Common myeloid progenitor, CD34-positive (primary cell): Measurements from ENCODE around the gene CCL16.
A peak's percentile ranks its signal among the peaks of the same experiment; 100 is the strongest.
"Not testable (repeated sequence)": the region's sequence is repeated elsewhere in the genome, so short reads cannot be mapped to it uniquely, and the experiment has no call there.

Experiments
- CTCF ChIA-PET: fragments of 350-600 bp; sonication (Branson Sonifier 250); formaldehyde crosslinking; loops from one replicate; lab custom pipeline; 2021; ENCODE audit warnings: antibody characterized with exemption; lab: Charles Lee
- POLR2A ChIA-PET: fragments of 350-600 bp; sonication (Branson Sonifier 250); formaldehyde crosslinking; loops from one replicate; lab custom pipeline; 2021; ENCODE audit warnings: antibody characterized with exemption; lab: Charles Lee
- DNase-seq, 3 donors: peaks; one replicate each; pipeline versions ENCODE4 v3.0.0 to v3.0.0-alpha.2; 2013
- H3K27ac ChIP-seq, 2 experiments: 1 replicate in 1 of 2; 2 replicates in 1 of 2; pipeline ENCODE4 v1.7.0; 2013; ENCODE audit warnings: inconsistent platforms in 2 of 2, low read length in 2 of 2, mild to moderate bottlenecking in 2 of 2, low read depth in 1 of 2, moderate library complexity in 1 of 2; ENCODE audit not compliant: severe bottlenecking in 2 of 2, insufficient read depth in 1 of 2, poor library complexity in 1 of 2
- H3K27me3 ChIP-seq, 5 experiments: replicated peaks in 2 of 5; 1 replicate in 3 of 5; 2 replicates in 2 of 5; pipeline versions ENCODE4 v1.6.1 to v1.7.0; 2013; ENCODE audit warnings: low read length in 4 of 5, mild to moderate bottlenecking in 2 of 5, moderate library complexity in 2 of 5, inconsistent platforms in 1 of 5; ENCODE audit not compliant: insufficient read depth in 5 of 5, control insufficient read depth in 4 of 5
- H3K36me3 ChIP-seq, 4 experiments: 1 replicate in 2 of 4; 2 replicates in 2 of 4; pipeline versions ENCODE4 v1.6.1 to v1.7.0; 2013; ENCODE audit warnings: low read length in 3 of 4, control low read depth in 1 of 4, mild to moderate bottlenecking in 1 of 4; ENCODE audit not compliant: control insufficient read depth in 4 of 4, insufficient read depth in 4 of 4
- H3K4me1 ChIP-seq, 4 experiments: 1 replicate in 3 of 4; 2 replicates in 1 of 4; pipeline versions ENCODE4 v1.6.1 to v1.7.1; 2013; ENCODE audit warnings: low read length in 3 of 4, mild to moderate bottlenecking in 3 of 4, control low read depth in 1 of 4, inconsistent platforms in 1 of 4, moderate library complexity in 1 of 4; ENCODE audit not compliant: control insufficient read depth in 4 of 4, insufficient read depth in 4 of 4; ENCODE audit errors: control extremely low read depth in 1 of 4
- H3K4me3 ChIP-seq, 7 experiments: 1 replicate in 4 of 7; 2 replicates in 3 of 7; pipeline versions ENCODE4 v1.5.1 to v1.7.0; 2013; ENCODE audit warnings: mild to moderate bottlenecking in 7 of 7, low read length in 6 of 7, moderate library complexity in 6 of 7, inconsistent platforms in 2 of 7, low read depth in 2 of 7, control low read depth in 1 of 7; ENCODE audit not compliant: insufficient read depth in 4 of 7, control insufficient read depth in 1 of 7; ENCODE audit errors: extremely low read depth in 1 of 7
- H3K9me3 ChIP-seq, 5 experiments: 1 replicate in 4 of 5; 2 replicates in 1 of 5; pipeline versions ENCODE4 v1.6.1 to v1.7.1; 2013; ENCODE audit warnings: low read length in 4 of 5, mild to moderate bottlenecking in 2 of 5, inconsistent platforms in 1 of 5, low read depth in 1 of 5, moderate library complexity in 1 of 5; ENCODE audit not compliant: control insufficient read depth in 4 of 5, insufficient read depth in 2 of 5; ENCODE audit errors: control extremely low read depth in 1 of 5
- WGBS: methylation state at CpG from one replicate; pipeline ENCODE4 v1.1.5; 2013; ENCODE audit not compliant: insufficient coverage; 5-methylcytosine and 5-hydroxymethylcytosine counted together

The CCL16 gene

GRCh38 chr17:36015895-36016294 lies 34.6 kb upstream of the CCL16 start:
- H3K4me1 ChIP-seq, H3K27ac ChIP-seq, H3K36me3 ChIP-seq, DNase-seq, H3K4me3 ChIP-seq, CTCF ChIA-PET, H3K9me3 ChIP-seq, H3K27me3 ChIP-seq, POLR2A ChIA-PET: not testable (repeated sequence)
- WGBS, result 100% methylated on average over 1 of the region's 4 CpGs

GRCh38 chr17:36014946-36015345 lies 33.6 kb upstream of the CCL16 start:
- no CpG with 5 or more reads among the region's 5 CpGs for WGBS
- DNase-seq, result no peak
- CTCF ChIA-PET, result interaction anchor here (1.2 kb wide), 1 partner anchor 33 kb away, joined by 5 read pairs; the partner anchor contains the start of gene CCL16

DNA sequence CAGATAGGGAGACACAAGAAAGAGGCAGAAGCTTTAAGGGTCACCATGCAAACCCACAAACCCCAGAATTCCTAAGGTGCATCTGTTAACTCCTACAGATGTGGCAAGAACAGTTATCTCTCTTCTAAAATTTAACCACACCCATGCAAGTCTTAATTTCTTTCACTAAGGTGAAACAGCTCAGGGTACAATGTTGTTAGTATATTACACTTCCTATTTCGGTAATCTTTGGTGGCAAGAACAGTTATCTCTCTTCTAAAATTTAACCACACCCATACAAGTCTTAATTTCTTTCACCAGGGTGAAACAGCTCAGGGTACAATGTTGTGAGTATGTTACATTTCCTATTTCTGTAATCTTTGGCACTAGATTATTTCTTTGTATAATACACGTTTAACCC lies 29.9 kb upstream of the CCL16 start:
- DNase-seq, result peak in 1 of 3 donors; percentile 52
- Histone ChIP-seq H3K4me3 (no peak overlapping the region), H3K27ac (no peak overlapping the region), H3K36me3 (no peaks in the 10 kb centered on the region), H3K27me3 (no peaks in the 10 kb centered on the region), H3K4me1 (no peaks in the 10 kb centered on the region), H3K9me3 (peaks cover 1 to 21% (median 9%) of the 10 kb centered on the region in 5 experiments)
- CTCF ChIA-PET, result no interaction called here
- WGBS, result 90% methylated on average over 1 of the region's 2 CpGs
- POLR2A ChIA-PET, result no interaction called here

More at GRCh38 chr17:36014946-36015345, 33.6 kb upstream of the CCL16 start:
- H3K27ac ChIP-seq, result no peak overlapping the region
- H3K4me3 ChIP-seq, result no peak overlapping the region
- no peaks in the 10 kb centered on the region for H3K36me3 ChIP-seq
- H3K27me3 ChIP-seq, result no peaks in the 10 kb centered on the region
- POLR2A ChIA-PET, result no interaction called here
- peaks cover 0 to 10% (median 7%) of the 10 kb centered on the region in 5 experiments for H3K9me3 ChIP-seq
- H3K4me1 ChIP-seq, result peaks cover 3 to 8% (median 7%) of the 10 kb centered on the region in 4 experiments

GRCh38 chr17:36008998-36009665 lies 27.8 kb upstream of the CCL16 start:
- Histone ChIP-seq H3K27me3 (no peaks in the 10 kb centered on the region), H3K27ac (no peak overlapping the region), H3K4me3 (peak overlapping the region in 1 of 7 experiments; percentile 13), H3K9me3 (peaks cover 1 to 21% (median 9%) of the 10 kb centered on the region in 5 experiments), H3K4me1 (peaks cover 1 to 10% (median 2%) of the 10 kb centered on the region in 4 experiments), H3K36me3 (no peaks in the 10 kb centered on the region)
- ChIA-PET POLR2A (no interaction called here), CTCF (no interaction called here)
- WGBS, result 96% methylated on average over 11 of the region's 14 CpGs
- no peak for DNase-seq

GRCh38 chr17:36004594-36005108 lies 23.4 kb upstream of the CCL16 start:
- H3K36me3 ChIP-seq, result no peaks in the 10 kb centered on the region
- peak overlapping the region in 1 of 2 experiments; percentile 55 for H3K27ac ChIP-seq
- ChIA-PET POLR2A (interaction anchor here (0.7 kb wide), 1 partner anchor 12 kb away, joined by 8 read pairs; no protein-coding TSS in a partner anchor), CTCF (interaction anchor here (1.0 to 3.4 kb wide), 7 partner anchors 15 to 145 kb away, joined by 3 to 17 read pairs (median 4); no protein-coding TSS in a partner anchor)
- no peak overlapping the region for H3K4me3 ChIP-seq
- 4% methylated on average over 4 of the region's 4 CpGs for WGBS
- peaks cover 2 to 13% (median 4%) of the 10 kb centered on the region in 4 experiments for H3K4me1 ChIP-seq
- H3K27me3 ChIP-seq, result no peaks in the 10 kb centered on the region
- peak; percentile 9 to 63 (median 37) for DNase-seq
- peaks cover 0 to 11% (median 3%) of the 10 kb centered on the region in 5 experiments for H3K9me3 ChIP-seq

- H3K36me3 ChIP-seq, result no peaks in the 10 kb centered on the region
- WGBS, result 91% methylated on average over 6 of the region's 7 CpGs
- peaks cover 2 to 13% (median 4%) of the 10 kb centered on the region in 4 experiments for H3K4me1 ChIP-seq
- H3K9me3 ChIP-seq, result no peaks in the 10 kb centered on the region
- ChIA-PET POLR2A (no interaction called here), CTCF (interaction anchor here (1.4 kb wide), 1 partner anchor 37 kb away, joined by 3 read pairs; no protein-coding TSS in a partner anchor)
- no peak for DNase-seq
- no peaks in the 10 kb centered on the region for H3K27me3 ChIP-seq
- H3K4me3 ChIP-seq, result no peak overlapping the region
- H3K27ac ChIP-seq, result no peak overlapping the region
Measured at GRCh38 chr17:36002631-36003030, 21.3 kb upstream of the CCL16 start.
